A673 (cell line): ENCODE results near the gene PFKL. TPM values are rescaled to one million over a fixed set of nuclear protein-coding genes. Genes with fewer than 3 reads are reported as not detected.

Experiments used
- BruUV-seq: library from RNA; stranded (reverse); fragments of 400-500 nt; replicated peaks from 2 replicates; lab custom pipeline; 2021; lab: Mats Ljungman, UMichigan
- CTCF ChIA-PET: fragments of 300-600 bp; sonication (Branson Sonifier 250); formaldehyde crosslinking; loops from one replicate; lab custom pipeline; 2022; ENCODE audit warnings: antibody characterized with exemption; lab: Charles Lee
- POLR2A ChIA-PET: fragments of 300-600 bp; sonication (Branson Sonifier 250); formaldehyde crosslinking; loops from one replicate; lab custom pipeline; 2022; ENCODE audit warnings: antibody characterized with exemption; ENCODE audit not compliant: low non-redundant PET; lab: Charles Lee
- DNase-seq: peaks from one replicate; pipeline ENCODE4 v3.0.0-alpha.2; 2015; ENCODE audit warnings: low spot score
- H3K27ac ChIP-seq: fragments of 200-600 bp; sonication (generic); 2 replicates; pipeline ENCODE4 v1.5.1; 2016; ENCODE audit warnings: mixed run types, low read depth, mild to moderate bottlenecking, mixed read lengths, antibody characterized with exemption, low read length; ENCODE audit not compliant: poor library complexity, severe bottlenecking
- H3K27me3 ChIP-seq: fragments of 200-600 bp; sonication (generic); replicated peaks from 2 replicates; pipeline ENCODE4 v1.6.1; 2017; ENCODE audit warnings: mixed run types, low read depth, mild to moderate bottlenecking, mixed read lengths, antibody characterized with exemption, low read length; ENCODE audit not compliant: insufficient read depth, poor library complexity
- H3K36me3 ChIP-seq: fragments of 200-600 bp; sonication (generic); 2 replicates; pipeline ENCODE4 v1.6.1; 2016; ENCODE audit warnings: mixed run types, mild to moderate bottlenecking, mixed read lengths, antibody characterized with exemption, low read length; ENCODE audit not compliant: insufficient read depth, poor library complexity, severe bottlenecking
- H3K4me1 ChIP-seq: fragments of 200-600 bp; sonication (generic); 2 replicates; pipeline ENCODE4 v1.6.1; 2017; ENCODE audit warnings: mixed run types, mild to moderate bottlenecking, mixed read lengths, antibody characterized with exemption, low read length; ENCODE audit not compliant: insufficient read depth, poor library complexity, severe bottlenecking
- H3K4me3 ChIP-seq: fragments of 200-600 bp; sonication (generic); 2 replicates; pipeline ENCODE4 v1.5.1; 2016; ENCODE audit warnings: low read depth, mixed run types, mild to moderate bottlenecking, mixed read lengths, low read length; ENCODE audit not compliant: poor library complexity, severe bottlenecking
- H3K9me3 ChIP-seq: fragments of 200-600 bp; sonication (generic); 2 replicates; pipeline ENCODE4 v1.6.1; 2016; ENCODE audit warnings: mixed run types, low read depth, mild to moderate bottlenecking, mixed read lengths, antibody characterized with exemption, low read length; ENCODE audit not compliant: poor library complexity, severe bottlenecking
- EZH2 ChIP-seq: fragments of 200-600 bp; sonication (generic); IDR thresholded peaks from 2 replicates; pipeline ENCODE4 v1.6.1; 2017; ENCODE audit warnings: borderline replicate concordance, low read depth, mild to moderate bottlenecking, mixed read lengths, antibody characterized with exemption, low read length; ENCODE audit not compliant: poor library complexity, severe bottlenecking
- intact Hi-C: fragments of 100-400 bp; cut with micrococcal nuclease; formaldehyde crosslinking; loops from one replicate; pipeline ENCODE4 v1.10.0; 2022; ENCODE audit not compliant: unreplicated experiment
- total RNA-seq: library from RNA; stranded (reverse); gene quantifications from 2 replicates; pipeline ENCODE4 v1.2.3, GENCODE V29; 2021
- TF ChIP-seq, protein P1 (sequence below): fragments of 300-800, 200-600 bp; sonication (generic); conservative IDR thresholded peaks from 2 replicates; pipeline ENCODE4 v1.5.1; 2017; ENCODE audit warnings: low read depth, mild to moderate bottlenecking, antibody characterized with exemption, low read length, moderate library complexity, mixed read lengths

PFKL gene
- total RNA-seq, 1 experiment from 2014 or later, result 112 TPM

DNA sequence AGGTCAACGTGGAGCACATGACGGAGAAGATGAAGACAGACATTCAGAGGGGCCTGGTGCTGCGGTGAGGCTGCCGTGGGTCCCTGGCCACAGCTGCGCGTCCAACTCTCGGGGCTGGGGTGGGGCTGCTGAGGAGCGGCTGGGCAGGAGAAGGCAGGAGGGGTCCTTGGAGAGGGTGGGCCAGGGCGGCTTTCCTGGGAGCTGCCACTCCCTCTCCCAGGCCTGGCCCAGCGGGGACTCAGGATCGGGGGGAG lies 24.9 kb downstream of the PFKL start:
- no peak for TF ChIP-seq EZH2
- TF ChIP-seq, protein P1, sequence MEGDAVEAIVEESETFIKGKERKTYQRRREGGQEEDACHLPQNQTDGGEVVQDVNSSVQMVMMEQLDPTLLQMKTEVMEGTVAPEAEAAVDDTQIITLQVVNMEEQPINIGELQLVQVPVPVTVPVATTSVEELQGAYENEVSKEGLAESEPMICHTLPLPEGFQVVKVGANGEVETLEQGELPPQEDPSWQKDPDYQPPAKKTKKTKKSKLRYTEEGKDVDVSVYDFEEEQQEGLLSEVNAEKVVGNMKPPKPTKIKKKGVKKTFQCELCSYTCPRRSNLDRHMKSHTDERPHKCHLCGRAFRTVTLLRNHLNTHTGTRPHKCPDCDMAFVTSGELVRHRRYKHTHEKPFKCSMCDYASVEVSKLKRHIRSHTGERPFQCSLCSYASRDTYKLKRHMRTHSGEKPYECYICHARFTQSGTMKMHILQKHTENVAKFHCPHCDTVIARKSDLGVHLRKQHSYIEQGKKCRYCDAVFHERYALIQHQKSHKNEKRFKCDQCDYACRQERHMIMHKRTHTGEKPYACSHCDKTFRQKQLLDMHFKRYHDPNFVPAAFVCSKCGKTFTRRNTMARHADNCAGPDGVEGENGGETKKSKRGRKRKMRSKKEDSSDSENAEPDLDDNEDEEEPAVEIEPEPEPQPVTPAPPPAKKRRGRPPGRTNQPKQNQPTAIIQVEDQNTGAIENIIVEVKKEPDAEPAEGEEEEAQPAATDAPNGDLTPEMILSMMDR, result no peak
- intact Hi-C loops, result no loop called here
- BruUV-seq, result no TSS peak
- Histone ChIP-seq H3K27ac (no peak overlapping the region), H3K4me3 (no peak overlapping the region), H3K4me1 (no peaks in the 10 kb centered on the region), H3K9me3 (no peaks in the 10 kb centered on the region), H3K27me3 (no peaks in the 10 kb centered on the region), H3K36me3 (peaks cover 22% of the 10 kb centered on the region)
- ChIA-PET POLR2A (no interaction called here), CTCF (no interaction called here)
- DNase-seq, result no peak

DNA sequence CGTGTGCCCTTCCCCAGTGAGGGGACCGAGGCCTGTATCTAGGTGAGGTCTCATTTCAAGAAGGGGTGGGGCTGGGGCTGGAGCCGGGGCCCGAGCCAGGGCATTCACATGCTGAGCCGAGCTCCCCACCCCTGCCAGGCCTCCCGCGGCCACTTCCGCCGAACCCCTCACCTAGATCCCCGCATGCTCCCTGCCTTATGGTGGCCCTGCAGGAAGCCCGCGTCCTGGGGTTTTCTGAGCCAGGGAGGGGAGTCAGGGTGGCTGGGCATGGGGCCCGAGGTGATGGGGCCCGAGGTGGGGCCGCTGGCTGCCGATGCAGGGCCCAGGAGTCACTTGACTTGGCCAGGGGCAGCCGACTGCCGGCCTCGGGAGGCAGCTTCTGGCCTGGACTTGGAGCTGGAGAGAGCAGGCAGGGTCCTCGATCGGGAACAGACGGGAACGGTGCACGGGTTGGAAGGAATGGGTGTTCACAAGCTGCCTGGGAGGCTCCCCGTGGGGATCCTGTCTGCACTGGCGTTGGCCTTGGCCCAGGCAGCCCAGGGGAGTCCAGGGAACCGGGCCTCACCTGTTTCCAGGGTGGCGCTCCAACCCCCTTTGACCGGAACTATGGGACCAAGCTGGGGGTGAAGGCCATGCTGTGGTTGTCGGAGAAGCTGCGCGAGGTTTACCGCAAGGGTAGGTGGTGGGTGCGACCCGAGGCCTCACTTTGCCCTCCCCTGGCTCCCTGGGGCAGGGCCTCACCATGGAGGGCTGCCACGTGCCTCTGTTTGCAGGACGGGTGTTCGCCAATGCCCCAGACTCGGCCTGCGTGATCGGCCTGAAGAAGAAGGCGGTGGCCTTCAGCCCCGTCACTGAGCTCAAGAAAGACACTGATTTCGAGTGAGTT lies 25.8 kb downstream of the PFKL start:
- TF ChIP-seq, protein P1, result no peak
- no peak for TF ChIP-seq EZH2
- Histone ChIP-seq H3K27me3 (no peaks in the 10 kb centered on the region), H3K27ac (no peak overlapping the region), H3K4me3 (no peak overlapping the region), H3K36me3 (peaks cover 22% of the 10 kb centered on the region), H3K9me3 (no peaks in the 10 kb centered on the region), H3K4me1 (no peaks in the 10 kb centered on the region)
- intact Hi-C loops, result no loop called here
- DNase-seq, result no peak
- BruUV-seq, result no TSS peak
- ChIA-PET POLR2A (no interaction called here), CTCF (no interaction called here)

DNA sequence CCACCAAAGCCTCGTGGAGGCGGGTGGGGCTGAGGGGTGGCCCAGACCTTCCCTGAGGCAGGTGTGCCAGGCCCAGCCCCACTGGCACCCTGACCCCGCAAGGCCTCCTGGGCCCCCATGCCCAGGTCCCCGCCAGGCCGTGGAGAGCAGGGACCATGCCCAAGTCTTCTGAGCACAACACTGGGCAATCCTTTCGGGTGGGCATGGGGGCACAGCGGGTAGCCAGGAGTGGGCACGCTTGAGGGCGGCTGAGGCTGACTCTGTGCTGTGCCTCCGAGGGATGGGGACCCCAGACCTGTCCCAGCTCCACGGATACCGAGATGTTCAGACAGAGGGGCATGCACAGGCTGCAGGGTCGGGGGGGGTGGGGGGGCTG lies 26.4 kb downstream of the PFKL start:
- no peak overlapping the region for H3K4me3 ChIP-seq
- H3K27ac ChIP-seq, result no peak overlapping the region
- H3K36me3 ChIP-seq, result peaks cover 22% of the 10 kb centered on the region
- TF ChIP-seq, protein P1, result no peak
- no peak for TF ChIP-seq EZH2
- DNase-seq, result no peak
- CTCF ChIA-PET, result no interaction called here
- H3K27me3 ChIP-seq, result no peaks in the 10 kb centered on the region
- no TSS peak for BruUV-seq
- no peaks in the 10 kb centered on the region for H3K4me1 ChIP-seq
- POLR2A ChIA-PET, result no interaction called here
- H3K9me3 ChIP-seq, result no peaks in the 10 kb centered on the region
- intact Hi-C loops, result no loop called here
